GM12878 (cell line): ENCODE data around the gene THY1. TPM values are rescaled to one million over a fixed set of nuclear protein-coding genes. Genes with fewer than 3 reads are reported as not detected.

Experiments
- ATAC-seq: fragments of 200-7000 bp; cut with Tn5 transposase; 3 replicates; pipeline ENCODE4 v1.9.1; 2020; ENCODE audit warnings: mild to moderate bottlenecking, moderate library complexity
- BruUV-seq: library from RNA; stranded (reverse); fragments of 400-500 nt; replicated peaks from 2 replicates; lab custom pipeline; 2021; lab: Mats Ljungman, UMichigan
- CTCF ChIA-PET: fragments of 300-600 bp; sonication (Branson Sonifier 250); formaldehyde crosslinking; extraction: SDS; loops from one replicate; lab custom pipeline; 2021; ENCODE audit warnings: inconsistent platforms; lab: Yijun Ruan, JAX
- POLR2A ChIA-PET: fragments of 350-600 bp; formaldehyde crosslinking; extraction: SDS; loops from one replicate; lab custom pipeline; 2021; ENCODE audit warnings: inconsistent platforms; lab: Charles Lee
- RAD21 ChIA-PET: fragments of 300-600 bp; sonication (Branson Sonifier 250); formaldehyde crosslinking; loops from one replicate; lab custom pipeline; 2023; ENCODE audit warnings: antibody characterized with exemption; ENCODE audit not compliant: unreplicated experiment; lab: Charles Lee
- SMC1A ChIA-PET: fragments of 300-600 bp; sonication (Branson Sonifier 250); formaldehyde crosslinking; loops from one replicate; lab custom pipeline; 2023; ENCODE audit not compliant: unreplicated experiment, uncharacterized antibody; lab: Charles Lee
- DNase-seq: peaks from one replicate; pipeline ENCODE4 v3.0.0-alpha.2; 2011; ENCODE audit warnings: low read depth, low spot score
- FAIRE-seq: peaks from 3 replicates; lab custom pipeline; 2011; peaks lifted over from hg19 to GRCh38; lab: Jason Lieb, UNC
- H2AFZ ChIP-seq: 2 replicates; pipeline ENCODE4 v1.6.0; 2011; ENCODE audit warnings: low read depth, low read length, control low read depth; ENCODE audit not compliant: control insufficient read depth
- H3K27ac ChIP-seq: 2 replicates; pipeline ENCODE4 v1.5.1; 2011; ENCODE audit warnings: control low read depth; ENCODE audit not compliant: control insufficient read depth, insufficient read depth
- H3K27me3 ChIP-seq, 2 experiments: replicated peaks in 1 of 2; 2 replicates each; pipeline versions ENCODE4 v1.6.0 to v1.6.1; 2011; ENCODE audit warnings: low read length in 1 of 2; ENCODE audit not compliant: control insufficient read depth in 2 of 2, insufficient read depth in 2 of 2
- H3K36me3 ChIP-seq, 2 experiments: 2 replicates each; pipeline ENCODE4 v1.5.1; 2011; ENCODE audit warnings: low read length in 1 of 2; ENCODE audit not compliant: control insufficient read depth in 2 of 2, insufficient read depth in 2 of 2
- H3K4me1 ChIP-seq: 2 replicates; pipeline ENCODE4 v1.6.1; 2011; ENCODE audit warnings: mild to moderate bottlenecking, low read length, moderate library complexity, mixed read lengths; ENCODE audit not compliant: control insufficient read depth, insufficient read depth
- H3K4me2 ChIP-seq: 2 replicates; pipeline ENCODE4 v1.6.0; 2011; ENCODE audit warnings: control low read depth; ENCODE audit not compliant: control insufficient read depth, insufficient read depth
- H3K4me3 ChIP-seq: fragments of 200-600 bp; sonication (generic); 2 replicates; pipeline ENCODE4 v1.5.1; 2016
- H3K79me2 ChIP-seq: 2 replicates; pipeline ENCODE4 v1.6.0; 2011; ENCODE audit warnings: low read length; ENCODE audit not compliant: control insufficient read depth, insufficient read depth
- H3K9ac ChIP-seq: 2 replicates; pipeline ENCODE4 v1.8.0; 2011; ENCODE audit warnings: low read length, control low read depth, mixed read lengths; ENCODE audit not compliant: control insufficient read depth, insufficient read depth
- H3K9me3 ChIP-seq: replicated peaks from 3 replicates; pipeline ENCODE4 v1.5.1; 2011; ENCODE audit warnings: mild to moderate bottlenecking, low read length; ENCODE audit not compliant: control insufficient read depth, insufficient read depth
- H4K20me1 ChIP-seq: 2 replicates; pipeline ENCODE4 v1.6.0; 2011; ENCODE audit not compliant: control insufficient read depth, insufficient read depth
- BACH1 ChIP-seq: fragments of 450-650 bp; IDR thresholded peaks from 2 replicates; pipeline ENCODE4 v1.6.1; 2017; ENCODE audit warnings: mild to moderate bottlenecking, borderline replicate concordance
- CHD4 ChIP-seq: fragments of 200-600 bp; sonication (generic); IDR thresholded peaks from 2 replicates; pipeline ENCODE4 v1.6.1; 2016; ENCODE audit warnings: mild to moderate bottlenecking
- FOXK2 ChIP-seq: fragments of 450-650 bp; IDR thresholded peaks from 2 replicates; pipeline ENCODE4 v1.6.1; 2017; ENCODE audit warnings: mild to moderate bottlenecking, moderate library complexity
- HDAC6 ChIP-seq: fragments of 200-600 bp; sonication (generic); IDR thresholded peaks from one replicate; pipeline ENCODE4 v1.8.0; 2017; ENCODE audit warnings: antibody characterized with exemption; ENCODE audit not compliant: unreplicated experiment
- IRF3 ChIP-seq: fragments of 450-650 bp; IDR thresholded peaks from 2 replicates; pipeline ENCODE4 v1.6.1; 2014; ENCODE audit warnings: mild to moderate bottlenecking
- KAT2A ChIP-seq: conservative IDR thresholded peaks from 2 replicates; pipeline ENCODE4 v1.6.1; 2011; ENCODE audit warnings: low read depth, low read length; ENCODE audit not compliant: control insufficient read depth
- LARP7 ChIP-seq: fragments of 450-650 bp; IDR thresholded peaks from 2 replicates; pipeline ENCODE4 v1.6.1; 2017; ENCODE audit warnings: mild to moderate bottlenecking
- MLLT1 ChIP-seq: fragments of 450-650 bp; IDR thresholded peaks from 2 replicates; pipeline ENCODE4 v1.6.1; 2016; ENCODE audit warnings: mild to moderate bottlenecking
- MYB ChIP-seq: fragments of 150-350 bp; IDR thresholded peaks from 2 replicates; pipeline ENCODE4 v1.6.1; 2014; ENCODE audit warnings: mild to moderate bottlenecking, low read depth, low read length, borderline replicate concordance
- NFYA ChIP-seq: IDR thresholded peaks from 2 replicates; pipeline ENCODE4 v1.6.1; 2011; ENCODE audit warnings: low read depth, mild to moderate bottlenecking, low read length, improper control_type of control experiment, borderline replicate concordance
- STAT1 ChIP-seq: fragments of 450-650 bp; conservative IDR thresholded peaks from 2 replicates; pipeline ENCODE4 v1.6.1; 2014; ENCODE audit warnings: antibody characterized with exemption, mild to moderate bottlenecking
- SUZ12 ChIP-seq: fragments of 200-600 bp; sonication (generic); IDR thresholded peaks from one replicate; pipeline ENCODE4 v1.6.1; 2018; ENCODE audit warnings: antibody characterized with exemption, mild to moderate bottlenecking; ENCODE audit not compliant: unreplicated experiment
- ZNF207 ChIP-seq: fragments of 450-650 bp; IDR thresholded peaks from 2 replicates; pipeline ENCODE4 v1.6.1; 2014; ENCODE audit warnings: antibody characterized with exemption, mild to moderate bottlenecking, borderline replicate concordance
- ZNF217 ChIP-seq: fragments of 450-650 bp; IDR thresholded peaks from 2 replicates; pipeline ENCODE4 v1.6.1; 2017; ENCODE audit warnings: antibody characterized with exemption, mild to moderate bottlenecking
- ZNF24 ChIP-seq: fragments of 450-650 bp; IDR thresholded peaks from 2 replicates; pipeline ENCODE4 v1.6.1; 2017; ENCODE audit warnings: antibody characterized with exemption, mild to moderate bottlenecking
- WGBS: methylation state at CpG from one replicate; pipeline ENCODE4 v1.1.6; 2016; ENCODE audit warnings: low lambda C conversion rate; ENCODE audit not compliant: insufficient replicate concordance, insufficient coverage; ENCODE audit errors: missing lambda C conversion rate; 5-methylcytosine and 5-hydroxymethylcytosine counted together
- in situ Hi-C: fragments of 300-500 bp; cut with MboI; formaldehyde crosslinking; loops from 9 replicates; pipeline ENCODE4 v1.14.3; 2018; ENCODE audit warnings: mixed read lengths
- intact Hi-C: fragments of 100-400 bp; cut with micrococcal nuclease; formaldehyde crosslinking; loops from one replicate; pipeline ENCODE4 v1.14.2; 2022; ENCODE audit not compliant: unreplicated experiment
- polyA plus RNA-seq, 11 experiments: library from polyadenylated mRNA; depleted of rRNA in 4 of 11; unstranded in 6 of 11; stranded (reverse) in 5 of 11; fragments of >200 nt; fragmentation: Nextera tagmentation in 4 of 11; fragmentation: Illumina TruSeq in 1 of 11; extraction: Ambion mirVana in 4 of 11; extraction: Trizol in 1 of 11; gene quantifications; 1 replicate in 1 of 11; 2 replicates in 10 of 11; pipeline versions ENCODE4 v1.2.1 to v1.2.3, GENCODE V29; 2011 to 2016; ENCODE audit warnings: inconsistent platforms in 2 of 11, missing spikeins in 2 of 11, low read depth in 1 of 11
- total RNA-seq, 4 experiments: library from RNA; depleted of rRNA in 3 of 4; stranded (reverse); fragments of >200 nt in 3 of 4; fragmentation: Illumina TruSeq in 1 of 4; extraction: Trizol in 1 of 4; gene quantifications; 2 replicates each; pipeline versions ENCODE4 v1.2.1 to v1.2.3, GENCODE V29; 2013 to 2021

Gene THY1
- total and polyA plus RNA-seq, 10 of the 15 experiments (the other 5 are each of a cell fraction or from before 2014, with no cell fraction given): 0.86 to 20.1 (median 3.2) TPM

- Histone ChIP-seq H3K27me3 (peaks cover 0 to 11% of the 10 kb centered on the region in 2 experiments; a peak in 2 of 4 replicates), H3K9ac (no peak overlapping the region), H3K36me3 (no peaks in the 10 kb centered on the region), H2AFZ (no peak overlapping the region), H3K79me2 (no peaks in the 10 kb centered on the region), H3K4me2 (no peak overlapping the region), H3K27ac (no peak overlapping the region), H3K4me3 (no peak overlapping the region), H3K9me3 (no peaks in the 10 kb centered on the region), H4K20me1 (no peaks in the 10 kb centered on the region)
- ChIA-PET POLR2A (no interaction called here), CTCF (no interaction called here), RAD21 (no interaction called here)
- FAIRE-seq (no peak), DNase-seq (no peak), ATAC-seq (no peak; the same call in 2 of the 3 replicates)
- WGBS: 57% methylated on average over 7 of the region's 7 CpGs
- intact Hi-C loops: no loop called here
- in situ Hi-C loops: no loop called here
- TF ChIP-seq CHD4 (no peak), LARP7 (no peak)
- TF ChIP-seq, all 136 proteins: peak for 0
- no peaks in the 10 kb centered on the region for H3K4me1 ChIP-seq
- no TSS peak for BruUV-seq
- SMC1A ChIA-PET: no interaction called here
Observed at GRCh38 chr11:119431523-119431922, 8.6 kb upstream of the THY1 start.

GRCh38 chr11:119427279-119427678, 4.3 kb upstream of the THY1 start:
- intact Hi-C loops: no loop called here
- H3K4me1 ChIP-seq: no peaks in the 10 kb centered on the region; the same call in 1 of the 2 replicates
- H3K27ac ChIP-seq: no peak overlapping the region
- no peaks in the 10 kb centered on the region for H3K36me3 ChIP-seq
- DNase-seq (no peak), ATAC-seq (no peak), FAIRE-seq (no peak)
- ChIA-PET SMC1A (no interaction called here), CTCF (interaction anchor here (2.1 kb wide), 1 partner anchor 48 kb away, joined by 4 read pairs; no protein-coding TSS in a partner anchor), RAD21 (no interaction called here), POLR2A (no interaction called here)
- in situ Hi-C loops: no loop called here
- no TSS peak for BruUV-seq
- no peak overlapping the region for H3K4me3 ChIP-seq
- H3K9ac ChIP-seq: no peak overlapping the region
- H4K20me1 ChIP-seq: no peaks in the 10 kb centered on the region
- TF ChIP-seq MYB (no peak), ZNF24 (no peak), ZNF207 (no peak), IRF3 (no peak), MLLT1 (no peak), STAT1 (no peak), BACH1 (no peak), HDAC6 (no peak), FOXK2 (no peak), ZNF217 (no peak), NFYA (no peak), SUZ12 (no peak), KAT2A (no peak)
- H2AFZ ChIP-seq: no peak overlapping the region
- H3K4me2 ChIP-seq: no peak overlapping the region
- H3K27me3 ChIP-seq: peaks cover 6 to 14% of the 10 kb centered on the region in 2 experiments; a peak in 3 of 4 replicates
- 43% methylated on average over 5 of the region's 5 CpGs for WGBS
- no peaks in the 10 kb centered on the region for H3K79me2 ChIP-seq
- no peaks in the 10 kb centered on the region for H3K9me3 ChIP-seq
